Measurements from ENCODE around the gene PPP1R14D.

PPP1R14D gene

DNA sequence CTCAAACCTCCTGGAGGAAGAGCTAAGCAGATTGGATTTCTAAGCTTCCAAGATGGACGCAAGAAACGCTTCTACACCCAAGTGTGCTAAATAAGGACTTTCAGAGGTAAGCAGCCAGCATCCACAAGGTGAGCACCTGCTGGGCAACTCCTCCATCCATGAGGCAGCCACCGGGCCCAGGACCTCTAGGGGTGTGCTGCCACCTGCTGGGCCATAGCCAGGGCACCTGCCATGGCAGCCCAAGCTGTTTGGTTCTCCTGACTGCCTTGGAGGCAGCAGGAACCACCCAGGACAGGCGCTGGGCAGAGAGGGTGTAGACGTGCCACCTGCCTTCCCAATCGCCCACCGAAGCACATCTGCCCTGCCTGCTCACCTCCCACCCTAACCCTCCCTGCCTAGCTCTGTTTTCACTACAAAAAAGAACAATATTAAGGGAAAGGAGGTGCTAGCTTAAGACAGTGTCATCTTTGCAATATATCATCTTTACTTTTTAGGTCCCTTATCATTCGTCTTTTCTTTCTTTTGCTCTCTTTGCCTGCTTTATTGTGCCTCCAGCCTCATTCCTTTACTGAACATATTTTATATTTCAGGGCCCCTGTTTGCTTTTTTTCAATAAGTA is 45.8 kb downstream of the PPP1R14D start:
- peak; percentile 60 to 71 for DNase-seq (ENCODE audit: low read depth in 2 of 2)

DNA sequence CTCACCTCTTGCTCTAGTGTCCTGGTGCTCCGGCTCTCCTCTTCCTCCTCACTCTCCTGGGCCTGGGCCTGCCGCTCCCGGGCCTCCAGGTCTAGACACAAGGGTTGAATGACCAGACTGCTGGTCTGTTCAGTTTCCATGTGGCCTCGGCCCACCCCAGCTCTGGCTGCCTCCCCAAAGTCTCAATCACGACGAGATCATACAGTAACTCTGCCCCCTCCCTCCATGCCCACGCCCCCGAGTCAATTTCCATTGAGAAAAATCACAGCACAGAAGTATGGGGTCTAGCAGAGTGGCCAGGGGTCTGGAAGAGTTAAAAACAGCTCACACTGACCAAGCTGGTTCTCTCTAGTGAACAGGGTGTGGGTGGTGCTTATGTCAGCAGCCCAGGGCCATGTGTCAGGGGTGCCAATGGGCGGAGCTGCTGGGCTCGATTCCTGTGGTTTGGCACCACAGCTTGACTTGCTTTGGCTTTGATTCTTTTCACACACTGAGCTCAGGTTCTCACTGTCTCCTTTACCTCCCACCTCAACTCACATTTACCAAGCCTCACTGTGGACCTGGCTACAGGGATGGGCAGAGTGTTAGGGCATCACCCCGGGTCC is 51.9 kb downstream of the PPP1R14D start:
- DNase-seq (ENCODE audit: low read depth in 2 of 2), result no peak

GRCh38 chr15:40775740-40776536 is 52.6 kb downstream of the PPP1R14D start:
- no peak for DNase-seq (ENCODE audit: low read depth in 2 of 2)

DNA sequence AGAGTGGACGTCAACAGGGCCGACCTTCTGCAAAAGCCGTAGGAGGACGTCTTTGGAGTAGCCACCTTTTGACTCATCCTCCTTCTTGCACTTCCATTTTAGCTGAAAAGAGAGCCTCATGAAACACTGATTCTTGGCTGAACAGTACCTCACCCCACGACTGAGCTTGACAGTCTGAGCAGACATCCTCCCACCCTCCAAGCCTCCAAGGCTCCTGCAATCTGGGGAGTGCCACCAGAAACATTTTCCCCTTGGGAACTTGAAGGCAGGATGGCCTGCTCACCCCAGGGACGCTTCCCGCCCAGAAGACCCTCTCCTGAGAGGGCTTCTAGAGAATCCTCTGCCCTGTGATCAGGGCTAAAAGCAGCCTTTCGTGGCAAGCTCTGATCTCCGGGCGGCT is 53.5 kb downstream of the PPP1R14D start:
- DNase-seq (ENCODE audit: low read depth in 2 of 2), result no peak

DNA sequence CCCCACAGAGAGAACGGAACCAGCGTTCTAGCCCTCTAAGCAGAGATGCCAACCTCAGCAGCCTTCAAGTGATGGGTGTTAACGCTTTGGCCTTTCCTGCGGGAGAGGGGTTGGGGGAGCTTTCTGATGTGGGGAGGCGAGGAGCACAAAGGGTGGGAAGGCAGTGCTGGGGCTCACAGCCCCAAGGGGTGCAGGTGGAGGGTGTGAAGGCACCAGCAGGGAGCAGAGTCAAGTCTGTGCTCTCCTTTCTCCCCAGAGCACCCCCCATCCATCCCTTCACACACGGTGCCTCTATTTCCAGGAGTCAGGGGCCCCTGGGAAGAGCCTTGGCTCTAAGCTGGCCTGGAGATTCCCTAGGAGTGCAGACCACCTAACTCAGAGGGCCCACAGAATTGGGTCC is 54.6 kb downstream of the PPP1R14D start:
- DNase-seq (ENCODE audit: low read depth in 2 of 2), result no peak

GRCh38 chr15:40773496-40773895 is 55.0 kb downstream of the PPP1R14D start:
- no peak for DNase-seq (ENCODE audit: low read depth in 2 of 2)

DNA sequence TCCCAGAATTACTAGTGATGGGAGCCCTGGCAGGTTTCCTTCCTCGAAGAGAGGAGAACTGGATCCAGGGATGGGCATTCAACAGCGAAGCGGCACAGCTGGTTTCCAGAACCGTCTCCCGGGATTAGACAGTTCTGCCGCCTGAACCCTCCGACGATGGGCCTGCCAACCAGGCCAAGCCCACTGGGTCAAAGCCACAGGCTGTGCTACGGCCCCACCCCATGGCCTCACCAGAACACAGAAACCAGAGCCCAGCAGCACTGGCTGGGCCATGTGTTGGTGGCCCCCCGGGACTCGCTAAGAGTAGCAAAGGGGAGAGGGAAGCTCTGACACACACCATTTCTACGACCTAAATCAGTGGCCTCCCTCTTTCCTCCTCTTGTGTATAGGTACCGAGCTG is 56.5 kb downstream of the PPP1R14D start:
- no peak for DNase-seq (ENCODE audit: low read depth in 2 of 2)

DNA sequence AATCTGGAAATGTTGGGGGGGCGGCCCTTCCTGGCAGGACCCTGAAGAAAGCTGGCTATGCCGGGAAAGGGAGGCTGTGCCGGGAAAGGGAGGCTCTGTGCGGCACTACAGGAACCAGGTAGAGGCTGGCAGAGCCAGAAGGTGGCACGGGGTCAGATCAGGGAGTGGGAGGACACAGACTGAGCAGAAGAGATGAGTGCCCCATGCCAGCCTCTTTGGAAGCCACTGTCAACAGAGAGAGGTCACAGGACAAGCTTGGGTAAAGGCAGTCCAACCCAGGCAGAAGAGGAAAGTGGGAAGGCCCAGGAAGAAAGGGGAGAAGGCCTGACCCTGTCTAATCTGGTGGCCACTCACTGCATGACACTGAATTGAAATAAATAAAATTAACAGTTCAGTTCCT is 57.3 kb downstream of the PPP1R14D start:
- DNase-seq (ENCODE audit: low read depth in 2 of 2), result no peak

GRCh38 chr15:40770147-40770721 is 58.3 kb downstream of the PPP1R14D start:
- DNase-seq (ENCODE audit: low read depth in 2 of 2), result no peak

- peak in 1 of 2 donors; percentile 49 for DNase-seq (ENCODE audit: low read depth in 2 of 2)
These were observed 59.0 kb downstream of the PPP1R14D start, which contains the start of gene C15orf62 for GRCh38 chr15:40769274-40770146. C15orf62 (plus strand) TSS chr15:40769980; CDS start chr15:40770496, 516 bp downstream.

DNA sequence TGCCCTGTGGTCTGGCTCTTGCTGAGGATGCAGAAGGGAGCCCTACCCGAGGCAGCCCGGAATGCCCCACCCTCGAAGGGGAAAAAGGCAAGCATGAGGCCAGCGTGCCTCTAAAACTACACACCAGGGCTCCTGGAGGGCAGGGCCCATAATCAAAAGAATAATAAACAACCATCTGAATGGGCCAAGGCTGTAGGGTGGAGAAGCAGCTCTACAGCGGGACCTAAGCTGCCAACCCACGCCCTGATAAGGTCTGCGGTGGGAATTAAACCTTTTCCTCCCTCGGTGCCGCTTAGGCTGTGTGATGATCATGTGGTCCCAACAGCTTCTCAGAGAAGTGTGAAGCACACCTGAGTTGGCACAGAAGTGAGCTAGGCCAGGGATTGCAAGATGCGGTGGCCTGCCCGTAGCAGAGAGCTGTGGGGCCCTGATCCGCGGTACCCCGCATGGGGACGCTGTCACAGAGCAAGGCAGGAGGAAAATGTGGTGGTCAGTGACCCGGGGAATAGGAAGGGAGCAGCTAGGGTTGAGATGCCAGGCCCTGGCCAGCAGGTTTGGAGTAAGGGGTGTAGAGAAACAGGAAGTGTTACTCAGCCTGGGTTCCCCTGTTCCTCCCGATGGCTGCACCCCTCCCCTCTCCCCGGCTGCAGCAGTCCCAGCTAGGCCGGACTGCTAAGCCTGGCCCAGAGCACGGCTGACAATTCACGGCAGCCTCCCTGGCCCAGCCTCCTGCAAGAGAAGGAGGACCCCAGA is 59.8 kb downstream of the PPP1R14D start:
- no peak for DNase-seq (ENCODE audit: low read depth in 2 of 2)

- no peak for DNase-seq (ENCODE audit: low read depth in 2 of 2)
These were observed 60.5 kb downstream of the PPP1R14D start for GRCh38 chr15:40767838-40768500.

GRCh38 chr15:40766906-40767837 is 61.3 kb downstream of the PPP1R14D start:
- no peak for DNase-seq (ENCODE audit: low read depth in 2 of 2)

DNA sequence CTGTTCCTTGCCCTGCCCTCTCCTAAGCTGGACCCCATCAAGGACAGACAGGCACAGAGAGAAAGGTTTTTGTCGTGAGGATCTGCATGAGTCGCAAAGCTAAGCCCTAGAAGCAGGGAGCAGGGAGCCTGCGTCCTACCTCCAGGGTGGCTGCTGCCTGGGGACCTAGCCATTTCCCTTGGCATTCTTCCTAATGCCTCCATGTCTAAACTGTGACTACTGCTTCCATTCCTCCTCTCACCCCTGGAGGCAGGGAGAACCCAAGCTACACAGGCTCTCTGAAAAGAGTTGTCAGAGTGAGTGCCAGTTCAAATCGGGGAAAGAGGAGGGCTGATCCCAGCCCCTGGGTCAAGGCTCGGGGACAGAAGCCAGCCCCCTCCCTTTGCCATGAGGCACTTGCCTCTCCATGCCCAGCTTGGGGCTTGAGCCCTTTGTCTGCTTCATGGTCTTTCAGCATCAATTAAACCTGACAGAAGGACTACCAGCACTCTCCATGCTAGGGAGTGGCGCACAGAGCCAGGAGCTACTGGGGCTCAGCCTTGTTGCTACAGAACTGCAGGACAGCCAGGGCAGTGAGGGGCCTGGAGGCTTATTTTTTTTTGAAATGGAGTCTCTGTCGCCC is 62.2 kb downstream of the PPP1R14D start:
- no peak for DNase-seq (ENCODE audit: low read depth in 2 of 2)

Measured in stimulated activated CD8-positive, alpha-beta memory T cell treated with anti-CD3 and anti-CD28 coated beads, Interleukin-2, amount 100 ng/mL, for 48 hours (primary cell).